Activated CD4-positive, CD25-positive, alpha-beta regulatory T cell (primary cell): ENCODE results near the gene SP140L.
"Not testable (repeated sequence)": the region's sequence is repeated elsewhere in the genome, so short reads cannot be mapped to it uniquely, and the experiment has no call there.

Source experiments
- DNase-seq, 4 experiments: peaks; one replicate each; lab custom pipeline; 2025; lab: John Stamatoyannopoulos, UW

Gene SP140L

DNA sequence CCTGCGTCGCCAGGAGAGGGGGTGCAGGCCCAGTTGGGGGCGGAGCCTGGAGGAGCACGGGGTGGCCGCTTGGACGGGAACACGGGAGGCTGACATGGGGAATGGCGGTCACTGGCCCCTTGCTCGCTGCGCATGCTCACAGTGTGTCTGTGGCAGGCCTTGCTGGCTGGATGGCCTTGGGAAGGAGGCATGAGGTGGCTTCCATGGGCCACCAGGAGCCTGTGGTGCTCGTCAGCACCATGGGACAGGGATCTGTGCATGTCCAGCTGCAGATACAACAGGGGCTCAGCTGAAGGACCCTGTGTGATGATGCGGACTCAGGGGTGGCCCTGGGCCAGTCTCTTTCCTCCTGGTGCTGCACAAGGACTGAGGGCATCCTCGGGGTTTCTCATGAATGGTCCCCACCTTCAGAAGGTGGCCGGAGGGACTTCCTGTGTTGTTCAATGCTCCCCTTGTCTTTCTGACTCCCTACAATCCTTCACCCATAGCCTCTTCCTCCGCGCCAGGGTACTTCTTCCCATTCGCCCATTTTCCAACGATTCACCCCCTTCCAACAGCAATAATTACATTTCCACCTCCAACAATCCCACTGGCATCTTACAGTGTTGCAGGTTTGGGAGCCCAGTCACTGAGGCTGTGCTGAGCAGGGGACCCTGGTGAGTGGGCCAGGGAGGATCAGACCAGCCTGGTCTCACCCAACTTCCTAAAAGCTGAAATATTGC lies 3.4 kb upstream of the SP140L start:
- no peak for DNase-seq

DNA sequence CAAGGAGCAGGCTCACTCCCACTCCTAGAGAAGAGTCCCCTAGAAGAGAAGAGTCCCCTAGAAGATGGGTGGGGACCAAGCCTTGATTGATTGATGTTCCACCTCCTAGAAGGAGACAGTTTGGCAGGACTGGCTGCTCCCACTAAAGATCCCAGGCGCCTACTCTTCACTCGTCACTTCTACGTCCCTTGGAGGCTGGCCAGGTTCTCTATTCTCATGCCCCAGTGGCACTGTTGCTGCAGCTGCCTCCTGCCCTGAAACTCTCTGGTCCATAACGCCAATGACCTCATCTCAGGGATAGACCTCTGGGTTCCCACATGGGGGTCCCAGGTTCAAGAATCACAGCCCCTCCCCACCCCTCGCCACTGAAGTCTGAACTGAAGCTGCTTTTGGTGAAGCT lies 2.5 kb upstream of the SP140L start:
- no peak for DNase-seq

DNA sequence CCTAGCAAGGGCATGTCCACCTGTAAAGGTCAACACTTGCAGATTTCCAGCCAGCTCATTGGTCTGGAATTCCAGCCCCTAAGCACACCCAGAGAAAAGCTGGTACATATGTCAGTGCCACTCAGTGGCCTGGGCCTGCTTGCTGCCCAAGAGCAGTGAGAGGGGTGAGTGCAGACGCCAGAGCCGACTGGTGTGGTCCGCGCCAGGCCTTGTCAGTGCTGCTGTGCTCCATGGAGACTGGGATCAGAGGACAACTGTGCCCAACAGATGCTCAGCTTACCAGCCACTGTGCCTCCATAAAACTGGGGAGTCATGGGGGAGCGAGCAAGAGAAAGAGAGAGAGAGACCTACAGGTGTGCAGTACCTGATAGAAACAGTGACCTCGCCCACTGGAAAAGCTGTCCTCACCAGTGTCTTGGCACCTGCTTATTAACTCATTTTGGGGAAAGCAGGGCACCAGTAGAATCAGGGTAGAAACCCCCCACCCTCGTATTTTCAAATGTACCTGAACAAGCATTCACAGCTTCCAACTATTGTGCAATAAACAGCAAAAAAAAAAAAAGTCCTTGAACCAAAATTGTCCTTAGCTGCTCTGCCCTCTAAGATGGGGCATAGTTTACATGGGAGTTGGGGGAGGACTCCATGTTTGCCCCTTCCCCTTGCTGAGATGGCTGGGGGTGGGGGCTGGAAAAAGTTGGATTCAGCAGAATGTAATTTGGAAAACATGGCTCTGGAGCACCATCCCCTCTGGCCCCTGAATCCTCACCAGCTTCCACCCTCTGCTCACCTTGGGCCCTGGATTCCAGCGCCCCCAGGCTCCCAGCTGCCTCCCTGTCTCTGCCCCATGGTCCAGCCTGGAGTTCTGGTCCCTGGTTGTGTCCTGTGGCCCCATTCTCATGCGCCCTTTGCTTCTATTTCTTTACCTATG lies 1.4 kb upstream of the SP140L start:
- DNase-seq, result no peak

DNA sequence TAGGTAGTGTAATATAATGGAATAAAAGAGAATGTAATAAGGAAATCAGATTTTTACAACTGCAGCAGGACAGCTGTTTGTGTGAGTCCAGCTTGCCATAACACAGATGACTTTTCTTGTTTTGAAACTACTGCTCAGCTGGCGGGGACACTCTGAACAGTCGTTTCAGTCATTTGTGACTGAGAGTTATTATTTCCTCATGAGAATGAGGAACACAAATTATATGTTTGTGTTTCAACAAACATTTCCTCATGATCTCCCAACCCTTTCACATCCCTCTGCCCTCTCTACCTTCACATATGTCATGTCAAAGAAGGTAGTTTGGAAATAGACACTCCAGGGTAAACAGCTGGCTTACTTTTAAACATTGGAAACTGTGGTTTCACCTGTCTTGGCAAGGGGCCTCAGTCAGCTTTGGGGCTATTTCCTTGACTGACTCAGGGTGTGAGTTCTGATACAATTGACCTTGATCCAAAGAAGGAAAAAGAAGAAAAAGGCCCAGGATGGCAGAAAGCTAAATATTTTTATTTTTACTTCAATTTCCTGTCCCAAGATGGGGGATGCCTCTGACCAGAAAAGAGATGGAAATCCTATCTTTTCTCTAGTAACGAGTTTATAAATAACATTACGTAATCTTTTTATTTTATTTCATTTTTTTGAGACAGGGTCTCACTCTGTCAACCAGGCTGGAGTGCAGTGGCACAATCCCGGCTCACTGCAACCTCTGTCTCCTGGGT lies 593 bp downstream of the SP140L start:
- no peak for DNase-seq

DNA sequence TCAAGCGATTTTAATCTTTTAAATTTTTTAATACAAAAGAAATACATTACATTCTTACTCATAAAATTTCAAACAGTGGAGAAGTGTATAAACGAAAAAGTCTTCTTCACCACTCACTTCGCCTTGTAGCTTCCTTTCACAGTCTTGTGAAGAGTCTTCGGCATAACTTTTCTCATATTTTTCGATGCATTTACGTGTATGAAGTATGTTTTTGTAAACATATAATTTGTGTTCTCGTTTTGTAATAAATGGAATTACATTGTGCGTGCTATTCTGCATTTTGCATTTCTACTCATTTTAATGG lies 1.1 kb downstream of the SP140L start:
- no peak for DNase-seq

DNA sequence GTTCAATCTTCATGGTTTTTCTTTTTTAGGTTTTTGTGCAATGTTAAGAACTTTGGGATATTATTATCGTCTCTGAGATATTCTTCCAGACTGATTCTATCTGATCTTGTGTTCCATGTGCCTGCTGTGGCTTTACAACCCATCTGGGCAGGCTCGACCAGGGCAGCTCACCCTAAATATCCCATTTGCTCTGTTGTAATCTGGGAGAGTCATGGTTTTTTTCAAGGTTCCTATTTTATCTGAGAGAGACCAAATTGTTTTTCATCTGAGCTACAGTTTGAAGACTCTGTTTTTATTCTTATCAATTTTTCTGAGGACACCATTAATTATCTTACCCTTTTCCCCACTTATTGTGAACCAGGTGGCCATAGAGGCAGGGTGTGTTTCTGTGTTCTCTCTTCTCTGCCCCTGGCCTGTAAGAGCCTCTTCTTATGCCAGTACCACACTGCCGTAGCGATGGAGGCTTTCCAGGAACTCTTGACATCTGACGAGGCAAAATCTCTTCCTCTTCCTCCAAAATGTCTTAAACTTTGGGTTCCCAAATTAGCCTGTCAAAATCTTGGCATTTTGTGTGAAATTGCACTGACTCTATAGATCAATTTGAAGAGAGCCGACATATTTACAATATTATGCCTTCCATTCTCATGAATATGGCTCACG lies 3.1 kb downstream of the SP140L start:
- no peak for DNase-seq

DNA sequence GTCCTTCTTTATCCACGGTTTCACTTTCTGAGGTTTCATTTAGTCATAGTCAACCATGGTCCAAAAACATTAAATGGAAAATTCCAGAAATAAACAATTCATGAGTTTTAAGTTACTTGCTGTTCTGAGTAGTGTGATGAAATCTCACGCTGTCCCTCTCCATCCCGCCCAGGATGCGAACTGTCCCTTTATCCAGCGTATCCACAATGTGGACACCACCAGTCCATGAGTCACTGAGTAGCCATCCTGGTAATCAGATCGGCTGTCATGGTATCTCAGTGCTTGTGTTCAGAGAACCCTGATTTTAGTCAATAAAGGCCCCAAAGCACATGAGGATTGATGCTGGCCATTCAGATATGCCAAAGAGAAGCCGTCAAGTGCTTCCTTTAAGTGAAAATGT lies 3.7 kb downstream of the SP140L start:
- DNase-seq, result no peak

DNA sequence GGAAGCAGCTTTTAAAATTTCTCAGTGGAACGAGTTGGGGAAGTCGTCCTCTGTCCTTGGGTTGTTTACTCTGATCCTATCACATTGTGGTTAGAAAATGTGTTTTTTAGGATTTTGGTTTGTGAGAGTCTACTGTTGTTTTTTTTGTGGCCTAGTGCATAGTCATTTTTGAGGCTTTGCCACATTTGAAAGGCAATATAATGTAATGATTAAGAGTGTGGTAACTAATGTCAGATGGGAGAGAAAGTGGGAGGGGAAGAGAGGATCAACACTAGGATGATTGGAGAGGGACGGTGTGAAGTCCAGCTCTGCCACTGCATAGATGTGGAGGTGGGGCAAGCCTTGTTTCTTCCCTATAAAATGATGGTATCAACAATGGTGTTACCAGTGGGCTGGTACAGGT lies 8.5 kb downstream of the SP140L start:
- no peak for DNase-seq

DNA sequence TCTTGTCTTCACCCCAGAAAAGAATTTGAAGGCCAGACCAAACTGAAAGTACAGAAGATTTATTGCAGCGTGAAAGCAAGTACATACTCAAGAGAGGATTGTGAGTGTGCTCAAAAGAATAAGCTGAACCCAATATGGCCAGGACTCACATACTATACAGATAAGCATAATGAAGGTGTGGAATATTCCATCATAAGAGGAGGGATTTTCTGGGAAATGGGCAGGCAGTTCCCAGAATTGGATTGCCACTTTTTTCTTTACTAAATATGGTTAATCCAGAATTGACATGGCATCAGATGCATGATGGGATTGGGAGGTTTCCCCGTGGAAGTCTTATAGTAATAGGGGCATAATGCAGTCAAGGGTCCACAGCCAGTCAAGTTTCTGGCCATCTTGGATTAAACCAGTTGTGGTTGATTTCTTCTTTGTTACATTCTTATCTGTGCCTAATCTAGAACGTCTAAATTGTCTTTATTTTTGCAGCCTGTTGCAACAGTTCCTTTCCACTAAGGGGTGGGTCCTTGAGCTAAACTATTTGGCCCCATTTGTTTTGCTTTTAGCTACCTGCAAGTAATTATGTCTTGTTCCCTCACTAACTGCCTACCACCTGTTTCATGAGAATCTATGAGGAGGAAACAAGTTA lies 9.0 kb downstream of the SP140L start:
- DNase-seq, result no peak

DNA sequence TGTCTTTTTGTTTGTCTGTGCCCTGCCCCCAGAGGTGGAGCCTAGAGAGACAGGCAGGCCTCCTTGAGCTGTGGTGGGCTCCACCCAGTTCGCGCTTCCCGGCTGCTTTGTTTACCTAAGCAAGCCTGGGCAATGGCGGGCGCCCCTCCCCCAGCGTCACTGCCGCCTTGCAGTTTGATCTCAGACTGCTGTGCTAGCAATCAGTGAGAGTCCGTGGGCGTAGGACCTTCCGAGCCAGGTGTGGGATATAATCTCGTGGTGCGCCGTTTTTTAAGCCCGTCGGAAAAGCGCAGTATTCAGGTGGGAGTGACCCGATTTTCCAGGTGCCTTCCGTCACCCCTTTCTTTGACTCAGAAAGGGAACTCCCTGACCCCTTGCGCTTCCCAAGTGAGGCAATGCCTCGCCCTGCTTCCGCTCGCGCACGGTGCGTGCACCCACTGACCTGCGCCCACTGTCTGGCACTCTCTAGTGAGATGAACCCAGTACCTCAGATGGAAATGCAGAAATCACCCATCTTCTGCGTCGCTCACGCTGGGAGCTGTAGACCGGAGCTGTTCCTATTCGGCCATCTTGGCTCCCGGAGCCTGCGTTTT lies 15.0 kb downstream of the SP140L start:
- not testable (repeated sequence) for DNase-seq

DNA sequence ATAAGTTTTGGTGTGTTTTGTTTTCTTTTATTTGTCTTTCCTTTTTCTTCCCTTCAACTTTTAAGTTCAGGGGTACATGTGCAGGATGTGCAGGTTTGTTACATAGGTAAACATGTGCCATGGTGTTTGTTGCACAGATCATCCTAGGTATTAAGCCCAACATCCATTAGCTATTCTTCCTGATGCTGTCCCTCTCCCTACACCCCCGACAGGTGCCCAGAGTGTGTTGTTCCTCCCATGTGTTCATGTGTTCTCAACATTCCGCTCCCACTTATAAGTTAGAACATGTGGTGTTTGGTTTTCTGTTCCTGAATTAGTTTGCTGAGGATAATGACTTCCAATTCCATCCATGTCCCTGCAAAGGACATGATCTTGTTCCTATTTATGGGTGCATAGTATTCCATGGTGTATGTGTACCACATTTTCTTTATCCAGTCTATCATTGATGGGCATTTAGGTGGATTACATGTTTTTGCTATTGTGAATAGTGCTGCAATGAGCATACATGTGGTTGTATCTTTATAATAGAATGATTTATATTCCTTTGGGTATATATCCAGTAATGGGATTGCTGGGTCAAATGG lies 16.1 kb downstream of the SP140L start:
- DNase-seq, result not testable (repeated sequence)

DNA sequence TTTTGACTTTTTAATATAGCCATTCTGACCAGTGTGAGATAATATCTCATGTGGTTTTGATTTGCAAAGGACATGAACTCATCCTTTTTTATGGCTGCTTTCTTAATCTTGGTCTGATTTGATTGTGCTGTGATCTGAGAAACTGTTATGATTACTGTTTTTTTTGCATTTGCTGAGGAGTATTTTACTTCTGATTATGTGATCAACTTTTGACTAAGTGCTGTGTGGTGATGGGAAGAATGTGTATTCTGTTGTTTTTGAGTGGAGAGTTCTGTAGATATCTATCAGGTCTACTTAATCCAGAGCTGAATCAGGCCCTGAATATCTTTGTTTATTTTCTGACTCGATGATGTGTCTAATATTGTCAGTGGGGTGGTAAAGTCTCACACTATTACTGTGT lies 16.8 kb downstream of the SP140L start:
- no peak for DNase-seq

DNA sequence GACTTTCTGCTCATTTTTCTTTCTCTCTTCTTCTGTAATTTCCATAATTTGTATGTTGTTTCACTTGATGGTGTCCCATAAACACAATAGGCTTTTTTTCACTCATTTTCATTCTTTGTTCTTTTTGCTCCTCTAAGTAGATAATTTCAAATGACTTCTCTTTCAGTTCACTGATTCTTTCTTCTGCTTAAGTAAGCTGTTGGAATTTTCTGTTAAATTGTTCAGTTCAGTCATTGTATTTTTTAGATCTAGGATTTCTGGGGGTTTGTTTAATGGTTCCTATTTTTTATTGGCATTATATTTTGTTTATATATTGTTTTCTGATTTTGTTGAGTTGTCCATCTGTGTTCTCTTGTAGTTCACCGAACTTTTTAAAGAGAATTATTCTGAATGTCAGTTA lies 19.5 kb downstream of the SP140L start:
- DNase-seq, result no peak

DNA sequence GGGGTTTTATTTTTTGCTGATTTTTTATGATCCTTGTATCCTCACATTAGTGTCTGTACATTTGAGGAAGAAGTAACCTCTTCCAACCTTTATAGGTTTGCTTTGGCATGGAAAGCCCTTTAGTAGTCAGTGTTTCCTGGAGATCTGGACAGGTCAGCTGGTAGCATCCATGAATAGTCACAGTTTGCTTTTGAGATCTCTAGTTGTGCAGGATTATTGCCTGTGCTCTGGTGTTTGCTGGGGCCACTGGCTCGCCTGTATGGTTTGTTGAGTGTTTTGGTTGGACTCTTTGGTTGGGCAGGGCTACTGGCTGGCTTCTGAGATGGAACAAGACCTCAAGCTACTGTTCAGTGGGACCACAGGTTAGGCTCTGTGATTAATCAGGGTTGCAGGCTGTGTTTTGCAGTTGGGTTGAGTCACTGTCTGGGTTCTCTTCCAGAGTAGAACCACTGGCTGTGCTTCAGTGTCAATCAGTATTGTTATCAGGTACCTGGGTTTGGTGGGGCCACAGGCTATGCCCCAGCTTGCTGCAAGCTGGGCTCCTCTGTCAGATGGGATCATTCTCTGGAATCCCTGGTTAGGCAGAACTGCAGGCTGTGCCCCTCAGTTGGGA lies 20.0 kb downstream of the SP140L start:
- DNase-seq, result no peak

DNA sequence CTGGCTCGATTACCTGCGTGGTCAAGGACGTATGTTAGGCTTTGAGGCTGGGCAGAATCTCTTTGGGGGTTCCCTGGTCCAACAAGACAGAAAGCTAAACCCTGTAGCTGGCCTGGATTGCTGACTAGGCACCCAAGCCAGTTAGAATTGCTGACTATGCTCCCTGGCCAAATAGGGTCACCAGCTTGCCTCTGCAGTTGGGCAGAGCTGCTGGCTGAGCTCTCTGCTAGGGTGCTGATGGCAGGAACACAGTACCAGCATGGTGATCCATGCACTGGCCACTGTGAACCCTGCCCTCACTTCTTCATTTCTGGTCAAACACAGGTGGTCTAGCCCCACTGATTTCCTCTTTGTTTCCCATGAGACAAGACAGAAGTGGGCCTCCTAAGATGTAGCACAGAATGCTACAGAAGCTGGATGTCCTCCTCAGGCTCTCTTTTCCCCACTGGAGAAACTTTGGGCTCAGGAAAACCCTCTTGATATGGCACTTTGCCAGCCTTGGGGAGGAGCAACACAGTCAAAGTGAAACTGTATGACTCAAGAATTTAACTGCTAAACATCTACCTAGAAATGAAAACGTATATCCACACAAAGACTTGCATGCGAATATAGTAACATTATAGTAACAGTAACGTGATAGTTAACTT lies 20.8 kb downstream of the SP140L start:
- peak in 1 of 4 experiments; percentile 7 for DNase-seq

DNA sequence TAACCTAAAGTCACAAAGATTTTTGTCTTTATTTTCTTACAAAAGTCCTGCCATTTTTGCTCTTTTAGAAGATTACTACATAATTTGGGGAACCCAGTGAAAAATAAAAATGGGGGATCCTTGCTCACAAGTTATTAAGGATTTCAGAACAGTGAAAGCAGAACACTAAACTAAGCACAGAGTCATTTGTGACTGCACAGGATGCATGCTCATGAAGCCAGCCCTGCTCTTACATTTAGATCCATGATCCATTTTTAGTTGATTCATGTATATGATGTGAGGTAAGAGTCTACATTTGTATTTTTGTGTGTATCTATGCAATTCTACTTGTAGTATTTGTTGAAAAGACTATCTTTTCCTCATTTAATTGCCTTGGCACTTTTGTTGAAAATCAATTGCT lies 21.8 kb downstream of the SP140L start:
- no peak for DNase-seq

DNA sequence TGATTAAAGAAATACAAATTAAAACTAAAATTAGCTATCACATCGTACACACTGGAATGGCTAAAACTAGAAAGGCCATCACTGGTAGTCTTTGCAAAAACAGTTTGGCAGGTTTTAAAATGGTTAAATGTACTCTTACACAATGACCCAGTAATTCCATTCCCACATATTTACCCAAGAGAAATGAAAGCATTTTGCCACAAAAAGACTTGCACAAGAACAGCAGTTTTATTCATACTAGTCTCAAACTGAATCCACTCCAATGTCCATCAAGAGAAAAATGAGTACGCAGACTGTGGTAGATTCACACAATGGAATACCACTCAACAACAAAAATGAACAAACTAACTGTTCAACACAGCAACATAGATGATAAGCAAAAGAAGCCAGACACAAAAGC lies 29.1 kb downstream of the SP140L start:
- no peak for DNase-seq

DNA sequence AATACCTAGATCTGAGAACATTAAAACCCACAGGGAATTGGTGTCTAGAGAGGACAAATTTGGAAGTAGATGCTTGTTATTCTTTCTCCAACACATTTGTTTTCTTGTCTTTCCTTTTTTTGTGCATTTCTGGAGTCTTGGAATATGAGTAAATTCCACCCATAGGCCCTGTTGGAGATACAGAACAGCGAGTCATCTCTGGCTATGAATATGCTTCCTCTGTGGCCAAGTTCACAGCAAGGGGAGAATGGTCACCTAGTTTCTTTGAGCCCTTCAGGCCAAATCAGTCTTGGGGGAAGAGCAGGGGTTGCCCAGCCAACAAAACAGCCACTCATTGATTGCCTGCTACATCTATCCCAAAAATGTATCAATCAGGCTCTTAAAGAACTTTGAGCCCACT lies 31.3 kb downstream of the SP140L start:
- no peak for DNase-seq

DNA sequence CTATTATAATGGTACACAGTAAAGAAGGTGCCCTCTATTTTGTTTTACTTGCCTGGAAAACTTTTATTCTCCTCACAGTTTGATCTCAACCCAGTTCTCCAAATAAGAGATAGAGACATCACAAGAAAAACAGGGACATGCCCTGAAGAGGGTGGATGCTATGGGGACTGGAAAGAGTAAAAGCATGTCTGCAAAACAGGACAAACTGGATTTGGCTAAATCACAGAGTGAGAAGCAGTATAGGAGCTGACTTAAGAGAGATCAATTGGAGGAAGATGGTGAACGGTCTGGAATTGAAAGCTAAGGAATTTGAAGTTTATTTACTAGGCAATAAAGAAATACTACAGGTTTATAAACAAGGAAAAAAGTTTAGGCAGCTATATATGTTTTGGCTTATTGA lies 33.0 kb downstream of the SP140L start:
- DNase-seq, result no peak

DNA sequence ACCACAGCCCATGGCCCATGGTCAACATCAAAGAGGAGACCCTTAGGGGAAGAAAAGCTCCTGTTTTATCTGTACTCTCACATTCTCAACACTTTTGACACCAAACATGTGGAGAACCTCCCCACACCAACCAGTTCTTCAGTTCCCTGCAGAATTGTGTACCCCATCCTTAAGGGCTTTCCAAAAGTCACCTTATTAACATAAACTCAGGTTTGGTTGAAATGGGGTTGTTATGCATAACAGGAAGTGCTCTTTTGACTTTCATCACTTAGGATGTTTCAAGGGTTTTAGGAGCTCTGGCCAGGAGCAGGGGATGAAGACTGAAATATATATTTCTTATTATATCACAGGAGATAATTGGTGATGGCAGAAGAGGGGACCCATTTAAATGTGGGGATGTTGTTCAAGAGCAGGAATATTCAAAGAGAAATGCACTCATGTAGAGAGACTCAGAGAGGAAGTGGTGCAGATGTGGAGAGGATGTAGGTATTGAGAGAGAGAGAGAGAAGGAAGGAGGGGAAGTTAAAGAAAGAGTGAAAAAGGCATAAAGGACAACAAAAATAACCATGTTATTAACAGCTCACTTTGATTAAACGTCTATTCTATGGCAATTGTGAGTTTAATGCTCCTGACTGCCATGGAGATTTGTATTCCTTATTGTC lies 35.2 kb downstream of the SP140L start:
- DNase-seq, result no peak
